WTC11 (cell line): ENCODE measurements around the gene PPP6R3. TPM values are rescaled to one million over a fixed set of nuclear protein-coding genes. Genes with fewer than 3 reads are reported as not detected.

Source experiments
- ATAC-seq: fragments of 200-7000 bp; cut with Tn5 transposase; 2 replicates; pipeline ENCODE4 v1.10.0; 2021; ENCODE audit warnings: mild to moderate bottlenecking, moderate library complexity
- CTCF ChIA-PET: fragments of 300-600 bp; sonication (Branson Sonifier 250); formaldehyde crosslinking; loops from one replicate; lab custom pipeline; 2021; ENCODE audit warnings: antibody characterized with exemption; lab: Charles Lee
- POLR2A ChIA-PET: fragments of 350-600 bp; sonication (Branson Sonifier 250); formaldehyde crosslinking; loops from one replicate; lab custom pipeline; 2021; ENCODE audit warnings: antibody characterized with exemption; lab: Charles Lee
- DNase-seq: peaks from one replicate; pipeline ENCODE4 v3.0.0; 2021; ENCODE audit warnings: low spot score
- H3K27ac Mint-ChIP-seq: 2 replicates; pipeline ENCODE4 v1.8.0; 2021; ENCODE audit warnings: mixed read lengths
- H3K27me3 Mint-ChIP-seq: 2 replicates; pipeline ENCODE4 v1.8.0; 2021; ENCODE audit warnings: low read depth, mild to moderate bottlenecking, moderate library complexity, mixed read lengths
- H3K36me3 Mint-ChIP-seq: 2 replicates; pipeline ENCODE4 v1.8.0; 2021; ENCODE audit warnings: mixed read lengths
- H3K4me1 Mint-ChIP-seq: 2 replicates; pipeline ENCODE4 v1.8.0; 2022; ENCODE audit warnings: mixed read lengths
- H3K4me3 Mint-ChIP-seq: 2 replicates; pipeline ENCODE4 v1.8.0; 2021; ENCODE audit warnings: mild to moderate bottlenecking, moderate library complexity, mixed read lengths
- H3K9me3 Mint-ChIP-seq: 2 replicates; pipeline ENCODE4 v1.8.0; 2021; ENCODE audit warnings: mixed read lengths
- ATF2 ChIP-seq: sonication (generic); formaldehyde crosslinking; IDR thresholded peaks from 2 replicates; pipeline ENCODE4 v1.8.1; 2022; ENCODE audit warnings: low read depth, missing genetic modification reagents, borderline replicate concordance
- ATF6 ChIP-seq: sonication (generic); formaldehyde crosslinking; IDR thresholded peaks from 2 replicates; pipeline ENCODE4 v1.8.1; 2023; ENCODE audit warnings: mild to moderate bottlenecking, missing genetic modification reagents
- CREM ChIP-seq: sonication (generic); formaldehyde crosslinking; IDR thresholded peaks from 2 replicates; pipeline ENCODE4 v1.8.1; 2022; ENCODE audit warnings: mild to moderate bottlenecking, missing genetic modification reagents, moderate library complexity
- E2F5 ChIP-seq: sonication (generic); formaldehyde crosslinking; IDR thresholded peaks from 2 replicates; pipeline ENCODE4 v1.8.1; 2022; ENCODE audit warnings: mild to moderate bottlenecking, moderate library complexity, missing genetic modification reagents
- ETV6 ChIP-seq: sonication (generic); formaldehyde crosslinking; IDR thresholded peaks from 2 replicates; pipeline ENCODE4 v1.8.1; 2022; ENCODE audit warnings: mild to moderate bottlenecking, missing genetic modification reagents
- JAZF1 ChIP-seq: fragments of 250-450 bp; sonication (Bioruptor Pico); IDR thresholded peaks from 2 replicates; pipeline ENCODE4 v1.9.0; 2021; ENCODE audit warnings: moderate library complexity, mild to moderate bottlenecking, inconsistent platforms
- JUN ChIP-seq: sonication (generic); formaldehyde crosslinking; IDR thresholded peaks from 2 replicates; pipeline ENCODE4 v1.8.0; 2023; ENCODE audit warnings: mild to moderate bottlenecking, missing genetic modification reagents
- MXD4 ChIP-seq: fragments of 250-450 bp; sonication (Bioruptor Pico); IDR thresholded peaks from 2 replicates; pipeline ENCODE4 v1.8.0; 2021; ENCODE audit warnings: mild to moderate bottlenecking, moderate library complexity, borderline replicate concordance
- MYBL2 ChIP-seq: sonication (generic); formaldehyde crosslinking; IDR thresholded peaks from 2 replicates; pipeline ENCODE4 v1.8.1; 2023; ENCODE audit warnings: mild to moderate bottlenecking, moderate library complexity, missing genetic modification reagents
- NFYB ChIP-seq: sonication (generic); formaldehyde crosslinking; conservative IDR thresholded peaks from 2 replicates; pipeline ENCODE4 v1.8.0; 2022; ENCODE audit warnings: low read depth, missing genetic modification reagents
- NR3C1 ChIP-seq: sonication (generic); formaldehyde crosslinking; conservative IDR thresholded peaks from 2 replicates; pipeline ENCODE4 v1.8.1; 2023; ENCODE audit warnings: low read depth, mild to moderate bottlenecking, missing genetic modification reagents
- OVOL2 ChIP-seq: fragments of 250-450 bp; sonication (Bioruptor Pico); IDR thresholded peaks from 2 replicates; pipeline ENCODE4 v1.9.0; 2021; ENCODE audit warnings: mild to moderate bottlenecking, borderline replicate concordance
- PRRX2 ChIP-seq: fragments of 250-450 bp; sonication (Bioruptor Pico); IDR thresholded peaks from 2 replicates; pipeline ENCODE4 v1.8.0; 2021; ENCODE audit warnings: mild to moderate bottlenecking
- SMAD4 ChIP-seq: sonication (generic); formaldehyde crosslinking; IDR thresholded peaks from 2 replicates; pipeline ENCODE4 v1.8.0; 2022; ENCODE audit warnings: mild to moderate bottlenecking, missing genetic modification reagents
- SOX15 ChIP-seq: fragments of 250-450 bp; sonication (Bioruptor Pico); IDR thresholded peaks from 2 replicates; pipeline ENCODE4 v1.9.0; 2021; ENCODE audit warnings: mild to moderate bottlenecking
- USF1 ChIP-seq: sonication (generic); formaldehyde crosslinking; IDR thresholded peaks from 2 replicates; pipeline ENCODE4 v1.8.0; 2022; ENCODE audit warnings: mild to moderate bottlenecking, missing genetic modification reagents
- USF2 ChIP-seq: sonication (generic); formaldehyde crosslinking; IDR thresholded peaks from 2 replicates; pipeline ENCODE4 v1.8.1; 2023; ENCODE audit warnings: mild to moderate bottlenecking, missing genetic modification reagents, moderate library complexity
- ZNF121 ChIP-seq: sonication (generic); formaldehyde crosslinking; IDR thresholded peaks from 2 replicates; pipeline ENCODE4 v1.8.0; 2023; ENCODE audit warnings: missing genetic modification reagents
- ZNF138 ChIP-seq: sonication (generic); formaldehyde crosslinking; conservative IDR thresholded peaks from 2 replicates; pipeline ENCODE4 v1.8.1; 2022; ENCODE audit warnings: mild to moderate bottlenecking, moderate library complexity, missing genetic modification reagents
- ZNF219 ChIP-seq: sonication (generic); formaldehyde crosslinking; IDR thresholded peaks from 2 replicates; pipeline ENCODE4 v1.8.0; 2023; ENCODE audit warnings: missing genetic modification reagents, mild to moderate bottlenecking, borderline replicate concordance
- ZNF416 ChIP-seq: fragments of 250-450 bp; sonication (Bioruptor Pico); IDR thresholded peaks from 2 replicates; pipeline ENCODE4 v1.9.0; 2021; ENCODE audit warnings: mild to moderate bottlenecking, inconsistent platforms
- ZNF423 ChIP-seq: fragments of 250-450 bp; sonication (Bioruptor Pico); IDR thresholded peaks from 2 replicates; pipeline ENCODE4 v2.1.2; 2022; ENCODE audit warnings: mild to moderate bottlenecking, moderate library complexity
- ZNF425 ChIP-seq: fragments of 250-450 bp; sonication (Bioruptor Pico); conservative IDR thresholded peaks from 2 replicates; pipeline ENCODE4 v1.9.0; 2021; ENCODE audit warnings: mild to moderate bottlenecking
- total RNA-seq: library from RNA; stranded (reverse); gene quantifications from 3 replicates; pipeline ENCODE4 v1.2.3, GENCODE V29; 2021

PPP6R3 gene
- total RNA-seq, 1 experiment from 2014 or later: 138 TPM

- ATAC-seq (no peak), DNase-seq (no peak)
- CTCF ChIA-PET: no interaction called here
- H3K4me1 Mint-ChIP-seq: peaks cover 67% of the 10 kb centered on the region
- H3K27me3 Mint-ChIP-seq: no peaks in the 10 kb centered on the region
- H3K36me3 Mint-ChIP-seq: peaks cover 42% of the 10 kb centered on the region
- TF ChIP-seq JAZF1 (CRISPR knock-in tag): no peak
- no peak for TF ChIP-seq ZNF219 (CRISPR knock-in tag)
- TF ChIP-seq JUN (CRISPR knock-in tag): no peak
- TF ChIP-seq ZNF416 (CRISPR knock-in tag): no peak
- TF ChIP-seq NFYB (CRISPR knock-in tag): no peak
- no peak for TF ChIP-seq MXD4 (CRISPR knock-in tag)
- no peak for TF ChIP-seq ZNF423 (CRISPR knock-in tag)
- TF ChIP-seq, all 79 proteins: peak for 0
- POLR2A ChIA-PET: no interaction called here
- Mint-ChIP-seq H3K4me3 (no peak overlapping the region), H3K27ac (peak overlapping the region; percentile 81), H3K9me3 (peaks cover 21% of the 10 kb centered on the region)
These were observed 9.8 kb downstream of the PPP6R3 start for GRCh38 chr11:68470304-68470811.

GRCh38 chr11:68471360-68472340 lies 11.1 kb downstream of the PPP6R3 start:
- peak overlapping the region; percentile 32 for H3K27ac Mint-ChIP-seq

GRCh38 chr11:68472778-68473177 lies 12.2 kb downstream of the PPP6R3 start:
- Mint-ChIP-seq H3K27ac (no peak overlapping the region), H3K27me3 (no peaks in the 10 kb centered on the region), H3K4me3 (no peak overlapping the region), H3K36me3 (peaks cover 52% of the 10 kb centered on the region), H3K9me3 (peaks cover 25% of the 10 kb centered on the region), H3K4me1 (peaks cover 53% of the 10 kb centered on the region)
- DNase-seq: no peak
- no peak for ATAC-seq
- ChIA-PET CTCF (no interaction called here), POLR2A (no interaction called here)
- TF ChIP-seq ZNF138: no peak
- no peak for TF ChIP-seq USF1 (CRISPR knock-in tag)
- no peak for TF ChIP-seq SMAD4
- TF ChIP-seq SOX15 (CRISPR knock-in tag): no peak
- TF ChIP-seq OVOL2 (CRISPR knock-in tag): no peak
- no peak for TF ChIP-seq ZNF121 (CRISPR knock-in tag)
- TF ChIP-seq ZNF425: no peak
- TF ChIP-seq MYBL2 (CRISPR knock-in tag): no peak
- TF ChIP-seq ATF2 (CRISPR knock-in tag): no peak
- TF ChIP-seq ZNF423 (CRISPR knock-in tag): no peak
- no peak for TF ChIP-seq PRRX2 (CRISPR knock-in tag)
- TF ChIP-seq ATF6 (CRISPR knock-in tag): no peak
- no peak for TF ChIP-seq E2F5
- no peak for TF ChIP-seq ETV6 (CRISPR knock-in tag)

More at GRCh38 chr11:68471360-68472340, 11.1 kb downstream of the PPP6R3 start:
- Mint-ChIP-seq H3K9me3 (peaks cover 21% of the 10 kb centered on the region), H3K27me3 (no peaks in the 10 kb centered on the region), H3K4me1 (peaks cover 59% of the 10 kb centered on the region), H3K36me3 (peaks cover 46% of the 10 kb centered on the region), H3K4me3 (no peak overlapping the region)
- no peak for ATAC-seq
- CTCF ChIA-PET: no interaction called here
- POLR2A ChIA-PET: no interaction called here
- DNase-seq: no peak
- TF ChIP-seq NR3C1 (CRISPR knock-in tag) (no peak), USF2 (CRISPR knock-in tag) (no peak), CREM (CRISPR knock-in tag) (no peak)
